HG03342 (cell line): Measurements from ENCODE around the gene ATG9A.
A peak's percentile ranks its signal among the peaks of the same experiment; 100 is the strongest.

Source experiments
- ATAC-seq: cut with Tn5 transposase; IDR thresholded peaks from one replicate; pipeline ENCODE4 v1.9.1; 2021; ENCODE audit warnings: mild to moderate bottlenecking, moderate library complexity; ENCODE audit not compliant: unreplicated experiment

ATG9A gene

GRCh38 chr2:219252900-219253752 is 23.7 kb upstream of the ATG9A start, which contains the start of gene TUBA4B:
Gene TUBA4B (plus strand): TSS chr2:219253243. CDS start chr2:219253408, 165 bp downstream.
- peak; percentile 5 for ATAC-seq

DNA sequence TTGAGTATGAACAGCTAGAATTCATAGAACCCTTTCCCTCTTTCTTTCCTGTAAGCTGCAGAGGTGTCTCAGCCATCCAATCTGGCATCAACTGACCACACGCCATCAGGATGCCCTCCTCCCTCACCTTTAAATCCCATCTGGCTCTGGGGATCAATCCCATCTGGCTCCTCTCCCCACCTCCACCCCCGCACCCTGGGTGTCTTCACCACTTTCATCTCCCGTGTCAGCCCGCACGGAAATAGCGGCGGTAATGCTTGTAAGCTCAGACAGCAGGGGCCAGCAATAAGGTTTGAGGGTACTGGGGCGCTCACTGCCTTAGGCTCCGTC is 23.1 kb upstream of the ATG9A start:
- no peak for ATAC-seq

DNA sequence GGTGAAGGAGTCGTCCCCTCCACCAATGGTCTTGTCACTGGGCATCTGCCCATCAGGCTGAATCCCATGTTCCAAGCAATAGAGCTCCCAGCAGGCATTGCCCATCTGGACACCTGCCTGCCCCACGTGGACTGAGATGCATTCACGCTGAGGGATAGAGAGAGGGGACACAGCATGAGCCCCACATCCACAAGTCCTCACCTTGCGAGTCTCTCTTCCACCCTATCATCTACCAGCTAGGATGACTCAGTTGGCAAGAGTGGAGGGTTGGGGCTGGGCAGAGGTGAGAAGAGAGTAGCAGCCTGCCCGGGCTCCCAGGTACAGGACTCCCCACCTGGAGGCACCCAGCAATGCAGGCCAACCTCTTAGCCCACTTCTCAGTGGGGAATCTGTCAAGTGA is 22.6 kb upstream of the ATG9A start:
- ATAC-seq: no peak

DNA sequence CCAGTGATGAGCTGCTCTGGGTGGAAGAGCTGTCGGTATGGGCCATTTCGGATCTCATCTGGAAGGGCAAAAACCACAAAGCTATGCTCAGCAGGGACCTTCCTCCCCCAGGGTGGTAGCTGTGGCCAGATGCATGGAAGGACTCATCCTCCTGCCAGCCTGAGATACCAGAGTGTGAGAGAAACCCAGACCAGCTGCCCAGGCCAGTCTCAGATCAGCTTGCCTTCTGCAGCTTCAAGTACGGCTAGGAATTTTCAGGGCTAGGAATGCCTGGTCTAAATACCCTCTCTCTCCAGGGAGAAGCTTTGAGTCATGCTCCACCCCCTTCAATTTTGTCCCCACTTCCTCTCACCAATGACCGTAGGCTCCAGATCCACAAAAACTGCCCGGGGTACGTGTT is 22.2 kb upstream of the ATG9A start:
- ATAC-seq: no peak

DNA sequence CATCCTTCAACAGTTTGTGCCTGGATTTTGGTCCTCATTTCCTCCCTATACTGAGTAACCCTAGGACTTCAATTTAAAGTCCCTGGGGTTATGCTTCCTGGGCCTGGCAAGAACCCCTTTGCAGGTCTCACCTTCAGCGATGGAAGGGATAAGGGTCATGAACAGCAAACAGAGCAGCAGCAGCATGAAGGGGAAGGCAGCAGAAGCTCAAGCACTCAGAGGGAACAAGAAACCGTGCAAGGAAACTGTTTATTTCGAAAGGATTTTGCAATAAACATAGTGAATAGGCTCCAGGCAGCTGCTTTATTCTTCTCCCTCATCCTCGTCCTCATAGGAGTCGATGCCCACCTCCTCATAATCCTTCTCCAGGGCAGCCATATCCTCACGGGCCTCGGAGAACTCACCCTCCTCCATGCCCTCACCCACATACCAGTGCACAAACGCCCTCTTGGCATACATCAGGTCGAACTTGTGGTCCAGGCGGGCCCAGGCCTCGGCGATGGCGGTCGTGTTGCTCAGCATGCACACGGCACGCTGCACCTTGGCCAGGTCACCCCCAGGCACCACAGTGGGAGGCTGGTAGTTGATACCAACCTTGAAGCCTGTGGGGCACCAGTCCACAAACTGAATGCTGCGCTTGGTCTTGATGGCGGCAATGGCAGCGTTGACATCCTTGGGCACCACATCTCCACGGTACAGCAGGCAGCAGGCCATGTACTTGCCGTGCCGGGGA is 20.8 kb upstream of the ATG9A start:
- no peak for ATAC-seq

DNA sequence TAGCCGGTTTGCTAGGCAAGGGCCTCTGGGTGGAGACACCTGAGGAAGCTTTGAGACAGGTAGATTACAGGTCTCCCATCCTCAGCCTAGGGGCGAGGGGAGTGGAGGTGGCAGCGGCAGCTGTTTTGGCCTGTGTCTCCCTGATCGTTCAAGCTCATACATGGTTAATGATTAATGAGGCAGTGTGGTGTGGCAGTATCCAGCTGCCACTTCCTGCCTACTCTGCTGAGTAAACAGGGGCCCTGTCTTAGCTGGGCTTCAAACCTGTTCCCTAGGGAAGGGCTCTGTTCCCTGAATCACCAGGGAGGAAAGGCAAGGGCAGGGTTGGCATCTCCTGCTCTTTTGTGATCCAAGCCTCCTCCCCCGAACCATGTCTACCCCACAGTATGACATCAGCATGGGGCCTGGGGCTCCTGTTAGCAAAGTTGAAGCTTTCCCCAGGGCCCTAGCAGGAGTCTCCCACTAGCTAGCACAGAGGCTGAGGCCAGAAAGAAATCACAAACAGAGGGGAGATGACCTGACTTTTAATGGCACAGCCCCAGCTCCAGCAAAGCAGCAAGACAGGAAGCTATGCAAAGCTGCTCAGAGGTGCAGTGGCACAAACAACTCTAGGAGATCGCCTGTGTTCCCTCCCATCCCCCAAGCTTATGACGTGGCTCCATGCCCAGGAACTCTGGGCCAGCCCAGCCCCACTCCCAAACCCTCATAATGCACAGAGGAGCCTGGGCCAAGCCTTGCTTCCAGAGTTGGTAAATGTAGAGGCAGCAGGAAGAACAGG is 20.0 kb upstream of the ATG9A start:
- peak; percentile 52 for ATAC-seq

GRCh38 chr2:219248845-219249202 is 19.4 kb upstream of the ATG9A start:
- no peak for ATAC-seq

- ATAC-seq: no peak
These were observed 18.5 kb upstream of the ATG9A start for GRCh38 chr2:219247678-219248642.

DNA sequence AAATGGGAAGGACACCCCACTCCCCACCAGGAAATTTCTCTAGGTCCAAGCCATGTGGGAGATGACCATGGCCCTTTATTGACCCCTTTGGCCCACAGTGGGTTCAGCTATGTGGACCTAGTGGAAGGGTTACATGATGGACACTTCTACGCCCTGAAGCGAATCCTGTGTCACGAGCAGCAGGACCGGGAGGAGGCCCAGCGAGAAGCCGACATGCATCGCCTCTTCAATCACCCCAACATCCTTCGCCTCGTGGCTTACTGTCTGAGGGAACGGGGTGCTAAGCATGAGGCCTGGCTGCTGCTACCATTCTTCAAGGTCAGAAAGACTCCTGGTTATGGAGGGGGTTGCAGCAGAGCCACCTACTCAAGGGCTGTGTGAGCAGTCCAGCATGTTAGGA is 17.1 kb upstream of the ATG9A start:
- ATAC-seq: no peak

DNA sequence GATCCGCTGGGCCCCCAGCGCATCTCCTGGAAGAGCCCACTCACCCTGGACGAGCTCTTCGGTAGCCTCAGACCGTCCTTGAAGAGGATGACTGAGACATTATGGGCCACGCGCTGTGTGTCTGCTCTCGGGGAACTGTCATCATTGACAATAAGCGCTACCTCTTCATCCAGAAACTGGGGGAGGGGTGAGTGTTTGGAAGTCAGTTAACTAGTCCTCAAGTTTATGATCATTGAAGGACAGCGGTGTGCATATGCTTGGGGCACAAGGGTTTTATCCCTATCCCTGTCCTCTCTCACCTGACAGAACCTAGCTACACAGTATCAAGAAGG is 16.4 kb upstream of the ATG9A start:
- ATAC-seq: no peak

DNA sequence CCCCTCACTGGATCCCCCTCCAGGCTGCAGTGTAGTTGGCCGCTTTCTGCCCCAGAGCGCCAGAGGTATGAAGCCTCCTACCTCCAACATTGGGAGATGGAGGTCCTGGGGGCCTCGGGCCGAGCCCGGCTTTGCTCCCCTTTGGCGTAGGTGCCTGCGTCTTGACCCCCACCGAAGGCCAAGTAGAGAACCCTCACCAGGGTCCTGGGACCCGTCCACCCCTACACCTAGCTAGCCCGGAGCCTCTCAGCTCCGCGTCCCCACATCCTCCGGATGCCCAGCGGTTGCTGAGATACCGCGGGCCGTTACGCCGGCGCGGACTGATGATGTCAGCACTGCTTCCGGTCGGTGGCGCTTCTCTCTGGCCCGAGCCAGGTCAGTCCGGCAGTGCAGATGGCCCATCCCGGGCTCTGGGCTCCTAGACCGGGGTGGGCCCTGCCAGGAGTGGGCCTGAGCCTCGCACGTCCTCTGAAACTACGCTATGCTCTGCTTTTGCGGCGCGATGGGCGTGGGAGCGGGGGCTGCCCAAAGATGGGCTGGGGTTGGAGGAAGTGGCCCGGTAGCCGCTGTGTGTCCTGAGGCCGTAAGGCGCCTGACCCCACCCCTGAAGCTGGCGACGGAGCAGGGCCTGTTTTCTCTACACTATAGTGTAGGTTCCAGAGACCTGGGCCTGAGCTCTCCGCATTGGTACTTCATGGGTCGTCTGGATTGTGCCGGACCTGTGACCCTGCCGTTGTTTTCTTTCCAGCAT is 15.9 kb upstream of the ATG9A start, which contains the start of the genes GLB1L and STK16:
GLB1L (minus strand) TSS at position 297 of the 751 bp plus-strand sequence. CDS start 1,871 bp downstream, outside the sequence.
STK16 (plus strand) TSS at position 332 of the 751 bp plus-strand sequence. CDS start 521 bp downstream, outside the sequence.
- ATAC-seq: peak; percentile 63

- ATAC-seq: no peak
These were observed 15.3 kb upstream of the ATG9A start for GRCh38 chr2:219244789-219245147.

DNA sequence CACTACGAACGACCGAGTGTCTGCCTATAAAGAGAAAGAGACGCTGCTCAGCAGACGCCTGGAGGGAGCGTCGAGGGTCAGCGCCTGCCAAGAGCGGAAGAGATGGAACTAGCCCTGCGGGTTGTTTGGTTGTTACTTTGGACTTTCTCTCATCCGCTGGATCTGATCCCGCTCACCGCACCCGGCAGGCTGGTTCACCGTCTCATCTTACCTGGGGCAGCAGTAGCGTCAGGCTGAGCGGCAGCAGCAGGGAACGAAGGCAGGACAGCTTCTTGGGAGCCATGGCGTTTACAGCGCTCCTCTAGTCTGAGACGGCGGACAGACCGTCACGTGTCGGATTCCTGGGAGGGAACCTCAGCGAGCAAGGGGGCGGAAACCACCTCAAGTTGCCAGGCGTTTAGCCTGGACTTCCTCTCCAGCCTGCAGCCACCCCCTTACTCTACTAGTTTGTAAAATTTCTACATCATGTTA is 13.9 kb upstream of the ATG9A start:
- no peak for ATAC-seq

- no peak for ATAC-seq
These were observed 4.9 kb upstream of the ATG9A start for GRCh38 chr2:219234331-219234730.

DNA sequence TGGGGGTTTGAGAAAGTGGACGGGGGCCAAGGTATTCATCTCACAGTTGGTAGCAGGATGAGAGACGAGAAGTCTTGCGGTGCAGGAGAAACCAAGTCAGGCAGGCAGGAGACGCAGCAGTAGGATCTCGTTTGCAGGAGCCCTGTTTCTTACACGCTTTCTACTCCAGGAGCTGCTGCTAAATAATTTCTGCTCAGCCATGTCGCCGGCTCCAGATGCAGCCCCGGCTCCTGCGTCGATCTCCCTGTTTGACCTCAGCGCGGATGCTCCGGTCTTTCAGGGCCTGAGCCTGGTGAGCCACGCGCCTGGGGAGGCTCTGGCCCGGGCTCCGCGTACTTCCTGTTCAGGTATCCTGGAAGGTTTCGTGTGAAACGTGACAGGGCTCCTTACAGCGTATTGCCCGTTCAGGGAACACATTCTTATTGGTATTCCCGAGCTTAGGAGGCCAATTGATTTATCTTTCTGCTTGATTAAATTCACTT is 664 bp upstream of the ATG9A start:
- ATAC-seq: peak; percentile 20

GRCh38 chr2:219228911-219229304 is 528 bp downstream of the ATG9A start:
- ATAC-seq: no peak

DNA sequence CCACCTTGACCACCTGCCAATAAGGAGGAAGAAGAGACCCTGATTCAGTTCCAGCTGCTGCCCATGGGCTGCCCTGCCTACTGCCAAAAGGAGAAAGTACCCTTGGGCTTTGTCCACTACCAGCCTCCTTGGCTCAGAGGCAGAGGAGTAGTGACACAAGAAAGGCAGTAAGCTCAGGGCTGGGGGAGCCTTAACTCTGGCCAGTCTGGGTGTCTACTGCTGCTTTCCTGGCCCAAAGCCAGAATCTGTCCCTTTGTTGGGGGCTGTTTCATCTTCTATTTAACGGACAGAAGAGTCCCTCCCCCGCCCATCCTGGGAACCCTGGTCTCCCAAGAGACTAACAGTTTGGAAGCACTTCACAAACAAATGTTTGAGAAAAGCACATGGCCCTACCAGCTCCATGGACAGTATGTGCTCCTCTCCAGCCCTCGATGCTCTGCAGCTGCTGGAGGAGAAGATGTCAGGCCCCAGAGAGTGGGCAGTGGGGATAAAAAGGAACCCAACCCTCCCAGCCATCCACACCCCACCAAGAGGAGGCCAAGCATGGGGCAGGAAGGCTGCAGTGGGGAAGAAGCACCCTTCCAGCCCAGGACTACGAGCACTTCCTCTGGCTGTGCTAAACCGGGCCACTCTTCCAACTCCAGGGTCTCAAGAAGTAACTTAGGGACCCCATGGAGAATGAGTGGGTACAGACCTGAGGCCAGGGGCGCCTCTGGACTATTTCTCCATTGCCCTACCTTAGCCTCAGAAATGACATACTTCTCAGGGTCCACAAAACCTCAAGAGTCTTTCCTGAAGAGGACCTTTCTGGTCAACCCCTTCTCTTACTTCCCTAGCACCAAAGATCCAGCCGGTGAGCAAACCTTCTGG is 1.2 kb downstream of the ATG9A start:
- no peak for ATAC-seq

- ATAC-seq: no peak
These were observed 4.1 kb downstream of the ATG9A start for GRCh38 chr2:219225350-219225749.
